ENCODE results near the gene PLEKHG2.
"Not testable (repeated sequence)": the region's sequence is repeated elsewhere in the genome, so short reads cannot be mapped to it uniquely, and the experiment has no call there.

PLEKHG2 gene

GRCh38 chr19:39446365-39447084, 34.1 kb downstream of the PLEKHG2 start:
- no peak for DNase-seq

GRCh38 chr19:39448271-39448670, 35.8 kb downstream of the PLEKHG2 start:
- no peak for DNase-seq

- DNase-seq: no peak
These were observed 36.8 kb downstream of the PLEKHG2 start for GRCh38 chr19:39449116-39449797.

- not testable (repeated sequence) for DNase-seq
These were observed 38.8 kb downstream of the PLEKHG2 start for GRCh38 chr19:39451257-39451656.

- DNase-seq: no peak
These were observed 50.9 kb downstream of the PLEKHG2 start for GRCh38 chr19:39463403-39463802.

- no peak for DNase-seq
These were observed 53.7 kb downstream of the PLEKHG2 start for GRCh38 chr19:39465956-39466747.

- DNase-seq: no peak
These were observed 55.5 kb downstream of the PLEKHG2 start for GRCh38 chr19:39467941-39468340.

- DNase-seq: no peak
These were observed 56.6 kb downstream of the PLEKHG2 start for GRCh38 chr19:39469036-39469435.

GRCh38 chr19:39469567-39469966, 57.1 kb downstream of the PLEKHG2 start:
- DNase-seq: no peak

- DNase-seq: no peak
These were observed 58.4 kb downstream of the PLEKHG2 start for GRCh38 chr19:39470724-39471339.

DNA sequence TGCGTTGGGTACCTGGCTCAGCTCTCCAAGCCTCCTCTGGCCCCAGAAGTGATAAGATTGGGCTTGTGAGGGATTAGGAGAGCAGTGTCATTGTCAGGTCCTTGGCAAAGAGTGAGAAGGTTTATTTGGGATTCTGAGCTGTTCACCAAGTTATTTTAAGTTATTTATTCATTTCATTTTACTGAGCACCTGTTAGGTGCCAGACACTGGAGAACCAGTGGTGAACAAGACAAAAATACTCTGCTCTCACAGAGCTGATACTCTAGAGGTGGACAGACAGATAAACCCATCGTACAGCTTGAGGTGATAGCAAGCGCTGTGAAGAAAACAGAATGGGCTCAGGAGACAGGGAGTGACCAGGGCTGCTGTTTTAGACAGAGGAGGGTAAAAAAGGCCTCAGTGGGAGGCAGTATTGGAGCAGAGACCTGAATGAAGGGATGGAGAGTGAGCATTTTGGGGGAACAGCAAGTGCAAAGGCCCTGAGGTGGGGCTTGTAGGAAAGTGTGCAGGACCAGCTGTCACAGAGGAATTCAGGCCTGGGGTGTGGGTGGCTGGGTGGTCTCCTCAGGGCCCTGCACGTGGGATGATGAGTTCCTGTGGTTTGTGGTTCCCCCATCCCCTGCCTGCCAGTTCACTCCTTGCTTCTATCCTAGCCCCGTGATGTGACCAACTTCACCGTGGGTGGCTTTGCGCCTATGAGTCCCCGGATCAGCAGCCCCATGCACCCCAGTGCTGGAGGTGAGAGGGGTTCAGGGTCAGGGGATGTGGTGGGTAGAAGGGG, 59.5 kb downstream of the PLEKHG2 start:
- DNase-seq: no peak

DNA sequence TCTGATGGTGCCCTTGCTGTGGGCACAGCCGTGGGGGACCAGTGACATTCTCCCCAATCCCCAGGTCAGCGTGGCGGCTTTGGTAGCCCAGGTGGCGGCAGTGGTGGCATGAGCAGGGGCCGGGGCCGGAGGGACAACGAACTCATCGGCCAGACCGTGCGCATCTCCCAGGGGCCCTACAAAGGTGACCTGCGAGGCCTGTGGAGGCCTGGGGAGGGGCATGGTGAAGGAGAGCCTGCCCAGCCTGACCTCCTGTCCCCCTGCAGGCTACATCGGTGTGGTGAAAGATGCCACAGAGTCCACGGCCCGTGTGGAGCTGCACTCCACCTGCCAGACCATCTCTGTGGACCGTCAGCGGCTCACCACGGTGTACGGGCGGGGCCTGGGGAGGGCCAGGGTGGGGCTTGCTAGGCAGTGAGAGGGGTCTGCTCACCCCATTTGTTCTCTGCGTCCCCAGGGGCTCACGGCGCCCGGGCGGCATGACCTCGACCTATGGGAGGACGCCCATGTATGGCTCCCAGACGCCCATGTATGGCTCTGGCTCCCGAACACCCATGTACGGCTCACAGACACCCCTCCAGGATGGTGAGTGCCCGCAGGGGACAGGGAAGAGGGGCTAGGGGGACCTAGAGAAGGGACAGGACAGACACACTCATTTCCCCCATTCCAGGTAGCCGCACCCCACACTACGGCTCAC, 60.4 kb downstream of the PLEKHG2 start:
- no peak for DNase-seq

- no peak for DNase-seq
These were observed 61.0 kb downstream of the PLEKHG2 start for GRCh38 chr19:39473443-39473960.

- DNase-seq: peak in 1 of 2 experiments; percentile 33
These were observed 61.7 kb downstream of the PLEKHG2 start for GRCh38 chr19:39474139-39474620.

DNA sequence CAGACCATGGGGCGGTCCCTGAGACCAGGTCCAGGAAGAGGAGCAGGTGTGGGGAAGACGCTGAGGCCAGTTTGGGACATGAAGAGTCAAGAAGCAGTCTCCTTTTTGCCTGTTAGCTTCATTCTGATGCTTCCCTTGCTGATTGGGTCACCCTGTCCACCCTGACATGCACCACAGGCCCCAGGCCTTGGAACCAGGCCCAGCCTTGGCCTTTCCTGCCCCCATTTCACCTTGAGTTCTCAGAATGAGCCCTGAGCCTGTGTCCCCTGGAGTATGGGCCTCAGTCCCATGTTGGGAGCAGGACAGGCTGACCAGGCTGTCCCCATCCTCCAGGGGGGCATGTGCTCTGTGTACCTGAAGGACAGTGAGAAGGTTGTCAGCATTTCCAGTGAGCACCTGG, 63.3 kb downstream of the PLEKHG2 start:
- DNase-seq: no peak

Data from NCI-H446 (cell line).